CD14-positive monocyte (primary cell): Measurements from ENCODE around the gene PDE8A. TPM values are rescaled to one million over a fixed set of nuclear protein-coding genes. Genes with fewer than 3 reads are reported as not detected.

Experiments used
- DNase-seq, 3 donors: peaks; one replicate each; pipeline ENCODE4 v3.0.0-alpha.2; 2011 to 2022
- H2AFZ ChIP-seq: 2 replicates; pipeline ENCODE4 v1.6.0; 2012; ENCODE audit warnings: mild to moderate bottlenecking, low read depth, low read length, inconsistent platforms; ENCODE audit not compliant: insufficient read depth, poor library complexity, severe bottlenecking
- H3K27ac ChIP-seq, 2 donors: 1 replicate in 1 of 2; 2 replicates in 1 of 2; pipeline ENCODE4 v1.5.1; 2012 to 2013; ENCODE audit warnings: low read length in 2 of 2, control low read depth in 1 of 2, inconsistent platforms in 1 of 2, low read depth in 1 of 2, mild to moderate bottlenecking in 1 of 2
- H3K27me3 ChIP-seq, 2 donors: one replicate each; pipeline versions ENCODE4 v1.6.0 to v1.6.1; 2011 to 2013; ENCODE audit warnings: low read length in 2 of 2; ENCODE audit not compliant: control insufficient read depth in 2 of 2, insufficient read depth in 2 of 2
- H3K36me3 ChIP-seq, 2 donors: replicated peaks in 1 of 2; 1 replicate in 1 of 2; 2 replicates in 1 of 2; pipeline versions ENCODE4 v1.5.1 to v1.6.1; 2012 to 2013; ENCODE audit warnings: low read length in 2 of 2, control low read depth in 1 of 2, inconsistent platforms in 1 of 2, mild to moderate bottlenecking in 1 of 2; ENCODE audit not compliant: insufficient read depth in 2 of 2, control insufficient read depth in 1 of 2
- H3K4me1 ChIP-seq, 2 donors: 1 replicate in 1 of 2; 2 replicates in 1 of 2; pipeline versions ENCODE4 v1.5.1 to v1.6.1; 2012 to 2013; ENCODE audit warnings: low read length in 2 of 2, control low read depth in 1 of 2, inconsistent platforms in 1 of 2, mild to moderate bottlenecking in 1 of 2, moderate library complexity in 1 of 2; ENCODE audit not compliant: insufficient read depth in 2 of 2, control insufficient read depth in 1 of 2
- H3K4me2 ChIP-seq: replicated peaks from 2 replicates; pipeline ENCODE3; 2012; ENCODE audit warnings: low read length, moderate library complexity, mild to moderate bottlenecking; ENCODE audit not compliant: poor library complexity, severe bottlenecking; ENCODE audit errors: extremely low read depth
- H3K4me3 ChIP-seq, 3 experiments: fragments of 200-600 bp in 1 of 3; sonication (generic) in 1 of 3; replicated peaks in 1 of 3; 1 replicate in 2 of 3; 2 replicates in 1 of 3; pipeline ENCODE4 v1.5.1; 2011 to 2013; ENCODE audit warnings: low read length in 3 of 3, mild to moderate bottlenecking in 3 of 3, control low read depth in 2 of 3, low read depth in 2 of 3, inconsistent platforms in 1 of 3, moderate library complexity in 1 of 3
- H3K79me2 ChIP-seq: 2 replicates; pipeline ENCODE4 v1.6.0; 2012; ENCODE audit warnings: mild to moderate bottlenecking, control low read depth, inconsistent platforms, low read length, moderate library complexity; ENCODE audit not compliant: insufficient read depth
- H3K9ac ChIP-seq: 2 replicates; pipeline ENCODE4 v1.6.0; 2017; ENCODE audit warnings: low read length, mild to moderate bottlenecking; ENCODE audit not compliant: insufficient read depth, poor library complexity, severe bottlenecking
- H3K9me3 ChIP-seq, 2 donors: replicated peaks in 1 of 2; 1 replicate in 1 of 2; 2 replicates in 1 of 2; pipeline versions ENCODE4 v1.5.1 to v1.6.1; 2012 to 2013; ENCODE audit warnings: low read length in 2 of 2, control low read depth in 1 of 2; ENCODE audit not compliant: control insufficient read depth in 1 of 2, insufficient read depth in 1 of 2
- H4K20me1 ChIP-seq: 2 replicates; pipeline ENCODE4 v1.6.0; 2012; ENCODE audit warnings: mild to moderate bottlenecking, low read length, control low read depth, moderate library complexity; ENCODE audit not compliant: insufficient read depth
- H3K27ac Mint-ChIP-seq, 7 donors: one replicate each; pipeline ENCODE4 v1.8.0; 2020; ENCODE audit warnings: mild to moderate bottlenecking in 7 of 7, mixed read lengths in 7 of 7, moderate library complexity in 6 of 7, inconsistent platforms in 2 of 7
- H3K27me3 Mint-ChIP-seq, 3 donors: one replicate each; pipeline ENCODE4 v1.8.0; 2021 to 2022; ENCODE audit warnings: low read depth in 3 of 3, mild to moderate bottlenecking in 3 of 3, mixed read lengths in 3 of 3, moderate library complexity in 3 of 3, inconsistent platforms in 1 of 3
- H3K36me3 Mint-ChIP-seq, 2 donors: one replicate each; pipeline ENCODE4 v1.8.0; 2020; ENCODE audit warnings: mixed read lengths in 2 of 2, inconsistent platforms in 1 of 2, mild to moderate bottlenecking in 1 of 2
- H3K4me1 Mint-ChIP-seq: one replicate; pipeline ENCODE4 v1.8.0; 2020; ENCODE audit warnings: mild to moderate bottlenecking, mixed read lengths
- H3K4me3 Mint-ChIP-seq, 2 donors: one replicate each; pipeline ENCODE4 v1.8.0; 2020; ENCODE audit warnings: mild to moderate bottlenecking in 2 of 2, mixed read lengths in 2 of 2, moderate library complexity in 1 of 2
- H3K9me3 Mint-ChIP-seq, 7 donors: one replicate each; pipeline ENCODE4 v1.8.0; 2020 to 2022; ENCODE audit warnings: mixed read lengths in 7 of 7, mild to moderate bottlenecking in 6 of 7, moderate library complexity in 6 of 7, inconsistent platforms in 2 of 7
- WGBS: methylation state at CpG from one replicate; pipeline ENCODE4 v1.1.5; 2013; ENCODE audit warnings: missing lambda C conversion rate; ENCODE audit not compliant: insufficient coverage; 5-methylcytosine and 5-hydroxymethylcytosine counted together
- intact Hi-C, 2 donors: fragments of 100-400 bp; cut with micrococcal nuclease; formaldehyde crosslinking; loops; one replicate each; pipeline versions ENCODE4 v1.15.0 to v1.15.1; 2023
- polyA plus RNA-seq, 3 donors: library from polyadenylated mRNA; depleted of rRNA in 1 of 3; unstranded in 2 of 3; stranded (reverse) in 1 of 3; fragments of 300-500 nt in 2 of 3; fragments of >200 nt in 1 of 3; fragmentation: Illumina TruSeq in 2 of 3; gene quantifications; 1 replicate in 2 of 3; 2 replicates in 1 of 3; pipeline ENCODE4 v1.2.3, GENCODE V29; 2012 to 2021
- TF ChIP-seq, protein P1 (sequence below): fragments of 200-600 bp; IDR thresholded peaks from one replicate; pipeline ENCODE4 v1.8.0; 2022; ENCODE audit warnings: antibody characterized with exemption, mild to moderate bottlenecking

PDE8A gene
- polyA plus RNA-seq, 3 donors = 2.8 to 33.4 (median 4.9) TPM

DNA sequence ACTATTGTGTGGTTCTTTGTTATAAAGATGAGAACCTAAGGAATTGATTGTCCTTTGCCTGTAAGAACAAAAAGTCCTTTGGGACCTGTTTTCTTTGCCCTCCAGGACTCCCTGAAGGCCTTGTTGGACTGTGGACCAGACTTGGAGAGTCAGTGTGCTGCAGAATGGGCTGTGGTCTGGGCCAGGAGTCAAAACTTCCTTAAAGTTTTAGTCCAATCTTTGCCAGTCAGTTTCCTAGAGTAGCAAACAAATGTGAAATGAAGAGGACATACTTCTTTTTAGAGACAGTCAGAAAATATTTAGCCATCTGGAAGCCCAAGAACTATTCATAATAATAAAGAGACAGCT is 45.4 kb downstream of the PDE8A start:
- Mint-ChIP-seq H3K4me3 (no peak overlapping the region), H3K27ac (no peak overlapping the region), H3K4me1 (peaks cover 48% of the 10 kb centered on the region), H3K27me3 (no peaks in the 10 kb centered on the region), H3K36me3 (peaks cover 0 to 3% of the 10 kb centered on the region in 2 donors), H3K9me3 (no peaks in the 10 kb centered on the region)
- Histone ChIP-seq H3K4me1 (peaks cover 10 to 13% of the 10 kb centered on the region in 2 donors), H3K79me2 (peaks cover 40% of the 10 kb centered on the region), H3K4me2 (no peak overlapping the region), H3K27me3 (no peaks in the 10 kb centered on the region), H3K9me3 (no peaks in the 10 kb centered on the region), H3K36me3 (no peaks in the 10 kb centered on the region), H3K9ac (no peak overlapping the region), H2AFZ (no peak overlapping the region), H3K27ac (no peak overlapping the region), H4K20me1 (peaks cover 94% of the 10 kb centered on the region), H3K4me3 (no peak overlapping the region)
- TF ChIP-seq, protein P1, sequence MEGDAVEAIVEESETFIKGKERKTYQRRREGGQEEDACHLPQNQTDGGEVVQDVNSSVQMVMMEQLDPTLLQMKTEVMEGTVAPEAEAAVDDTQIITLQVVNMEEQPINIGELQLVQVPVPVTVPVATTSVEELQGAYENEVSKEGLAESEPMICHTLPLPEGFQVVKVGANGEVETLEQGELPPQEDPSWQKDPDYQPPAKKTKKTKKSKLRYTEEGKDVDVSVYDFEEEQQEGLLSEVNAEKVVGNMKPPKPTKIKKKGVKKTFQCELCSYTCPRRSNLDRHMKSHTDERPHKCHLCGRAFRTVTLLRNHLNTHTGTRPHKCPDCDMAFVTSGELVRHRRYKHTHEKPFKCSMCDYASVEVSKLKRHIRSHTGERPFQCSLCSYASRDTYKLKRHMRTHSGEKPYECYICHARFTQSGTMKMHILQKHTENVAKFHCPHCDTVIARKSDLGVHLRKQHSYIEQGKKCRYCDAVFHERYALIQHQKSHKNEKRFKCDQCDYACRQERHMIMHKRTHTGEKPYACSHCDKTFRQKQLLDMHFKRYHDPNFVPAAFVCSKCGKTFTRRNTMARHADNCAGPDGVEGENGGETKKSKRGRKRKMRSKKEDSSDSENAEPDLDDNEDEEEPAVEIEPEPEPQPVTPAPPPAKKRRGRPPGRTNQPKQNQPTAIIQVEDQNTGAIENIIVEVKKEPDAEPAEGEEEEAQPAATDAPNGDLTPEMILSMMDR = no peak
- intact Hi-C loops = no loop called here
- DNase-seq = no peak

DNA sequence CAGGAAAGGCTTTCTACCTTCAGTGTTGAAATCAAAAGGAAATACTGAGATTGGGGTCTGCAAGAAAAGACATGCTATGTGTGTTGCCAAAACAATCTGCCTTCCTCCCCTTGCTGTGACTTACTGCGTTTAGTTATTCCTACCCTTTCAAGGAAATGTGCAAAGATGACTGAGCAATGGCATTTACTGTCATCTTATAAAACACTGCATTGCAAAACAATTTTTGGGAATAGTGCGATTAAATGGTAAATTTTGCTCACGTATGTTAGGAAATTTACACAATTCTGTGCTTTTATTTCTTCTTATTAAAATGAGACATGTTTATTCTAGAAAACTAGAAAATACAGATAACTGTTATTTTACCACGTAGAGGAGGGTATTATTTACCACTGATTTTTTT is 45.8 kb downstream of the PDE8A start:
- Histone ChIP-seq H3K27me3 (no peaks in the 10 kb centered on the region), H4K20me1 (peaks cover 90% of the 10 kb centered on the region), H3K36me3 (no peaks in the 10 kb centered on the region), H3K4me1 (peaks cover 10 to 13% of the 10 kb centered on the region in 2 donors), H3K27ac (no peak overlapping the region), H3K9me3 (no peaks in the 10 kb centered on the region), H3K79me2 (peaks cover 40% of the 10 kb centered on the region), H3K4me3 (no peak overlapping the region), H3K9ac (no peak overlapping the region), H2AFZ (no peak overlapping the region), H3K4me2 (no peak overlapping the region)
- Mint-ChIP-seq H3K9me3 (no peaks in the 10 kb centered on the region), H3K36me3 (peaks cover 0 to 3% of the 10 kb centered on the region in 2 donors), H3K4me3 (no peak overlapping the region), H3K27ac (no peak overlapping the region), H3K4me1 (peaks cover 48% of the 10 kb centered on the region), H3K27me3 (no peaks in the 10 kb centered on the region)
- no peak for DNase-seq
- intact Hi-C loops = no loop called here
- TF ChIP-seq, protein P1 = no peak
- no CpG with 5 or more reads among the region's 4 CpGs for WGBS
